ENCODE results near the gene RIC8A. TPM values are rescaled to one million over a fixed set of nuclear protein-coding genes. Genes with fewer than 3 reads are reported as not detected.

Gene RIC8A
- total and polyA plus RNA-seq, 9 of the 15 experiments (the other 6 are each of a cell fraction or from before 2014, with no cell fraction given), result 10.7 to 108 (median 72.1) TPM

- TF ChIP-seq ZNF280A (IDR thresholded peaks at IDR 0.05; ENCODE audit: low read depth, partially characterized antibody), result no peak
- no peak for TF ChIP-seq NCOA4 (IDR thresholded peaks at IDR 0.05; ENCODE audit: partially characterized antibody)
- TF ChIP-seq ATF1 (CRISPR knock-in tag; IDR thresholded peaks at IDR 0.05), result no peak
- peak; percentile 66 for TF ChIP-seq ATF1 (tag; IDR thresholded peaks at IDR 0.05)
- TF ChIP-seq ZBTB2 (IDR thresholded peaks at IDR 0.05), result no peak
- peak; percentile 9; the same call in 1 of the 2 replicates for TF ChIP-seq TOE1 (IDR thresholded peaks at IDR 0.05; ENCODE audit: borderline replicate concordance)
- peak; percentile 16; the same call in 1 of the 2 replicates for TF ChIP-seq TOE1 (CRISPR knock-in tag; IDR thresholded peaks at IDR 0.05; ENCODE audit: borderline replicate concordance, low read depth)
- TF ChIP-seq TSHZ1 (CRISPR knock-in tag; IDR thresholded peaks at IDR 0.05), result no peak
- no peak for TF ChIP-seq RBM22 (IDR thresholded peaks at IDR 0.05; ENCODE audit: low read depth, low read length, poor library complexity, severe bottlenecking)
- no peak for TF ChIP-seq XRCC5 (IDR thresholded peaks at IDR 0.05; ENCODE audit: low read depth, low read length)
- TF ChIP-seq MYC (IDR thresholded peaks at IDR 0.05; ENCODE audit: low read depth, low read length), result no peak
- no peak for TF ChIP-seq MYC (CRISPR knock-in tag; IDR thresholded peaks at IDR 0.05; ENCODE audit: borderline replicate concordance, low read depth)
- no peak for TF ChIP-seq TFE3 (CRISPR knock-in tag; IDR thresholded peaks at IDR 0.05)
- TF ChIP-seq NKRF (IDR thresholded peaks at IDR 0.05; ENCODE audit: borderline replicate concordance), result peak; percentile 97
Measured at GRCh38 chr11:236774-237767, 29.6 kb downstream of the RIC8A start, which contains the start of gene PSMD13 (continued).
